Endodermal cell (in vitro differentiated cells): ENCODE data around the gene VSIG2. TPM values are rescaled to one million over a fixed set of nuclear protein-coding genes. Genes with fewer than 3 reads are reported as not detected.

Source experiments
- DNase-seq: peaks from one replicate; pipeline ENCODE4 v3.0.0-alpha.2; 2017
- H3K27ac ChIP-seq: 2 replicates; pipeline ENCODE4 v1.5.1; 2013; ENCODE audit warnings: mild to moderate bottlenecking, low read depth, low read length, moderate library complexity
- H3K27me3 ChIP-seq: 2 replicates; pipeline ENCODE4 v1.6.1; 2013; ENCODE audit warnings: mild to moderate bottlenecking, low read length, moderate library complexity; ENCODE audit not compliant: insufficient read depth, control insufficient read depth, poor library complexity, severe bottlenecking
- H3K36me3 ChIP-seq: 2 replicates; pipeline ENCODE4 v1.7.0; 2013; ENCODE audit warnings: mild to moderate bottlenecking, low read length, moderate library complexity; ENCODE audit not compliant: control insufficient read depth, insufficient read depth
- H3K4me1 ChIP-seq: one replicate; pipeline ENCODE4 v1.7.0; 2013; ENCODE audit warnings: low read length; ENCODE audit not compliant: control insufficient read depth, insufficient read depth
- H3K4me3 ChIP-seq: 2 replicates; pipeline ENCODE4 v1.5.1; 2013; ENCODE audit warnings: mild to moderate bottlenecking, low read length, moderate library complexity
- H3K9ac ChIP-seq: 2 replicates; pipeline ENCODE4 v1.6.1; 2013; ENCODE audit warnings: mild to moderate bottlenecking, low read length, moderate library complexity; ENCODE audit not compliant: poor library complexity, severe bottlenecking; ENCODE audit errors: extremely low read depth
- H3K9me3 ChIP-seq: 2 replicates; pipeline ENCODE4 v1.6.1; 2013; ENCODE audit warnings: mild to moderate bottlenecking, low read length, moderate library complexity; ENCODE audit not compliant: control insufficient read depth
- H3K27ac Mint-ChIP-seq: 2 replicates; pipeline ENCODE4 v1.8.0; 2020; ENCODE audit warnings: mixed read lengths
- H3K27me3 Mint-ChIP-seq: 2 replicates; pipeline ENCODE4 v1.8.0; 2021; ENCODE audit warnings: mild to moderate bottlenecking, mixed read lengths; ENCODE audit not compliant: insufficient read depth
- H3K36me3 Mint-ChIP-seq: 2 replicates; pipeline ENCODE4 v1.8.0; 2020; ENCODE audit warnings: low read depth, mixed read lengths
- H3K4me1 Mint-ChIP-seq: 2 replicates; pipeline ENCODE4 v1.8.0; 2020; ENCODE audit warnings: mixed read lengths
- H3K4me3 Mint-ChIP-seq: 2 replicates; pipeline ENCODE4 v1.8.0; 2020; ENCODE audit warnings: mild to moderate bottlenecking, moderate library complexity, mixed read lengths
- H3K9me3 Mint-ChIP-seq: 2 replicates; pipeline ENCODE4 v1.8.0; 2020; ENCODE audit warnings: mild to moderate bottlenecking, mixed read lengths
- CTCF ChIP-seq: fragments of 200-600 bp; sonication (generic); conservative IDR thresholded peaks from 2 replicates; pipeline ENCODE4 v1.5.0; 2021; ENCODE audit warnings: antibody characterized with exemption, mild to moderate bottlenecking
- WGBS, 2 experiments: methylation state at CpG; one replicate each; pipeline versions ENCODE4 v1.1.5 to v1.1.7; 2013; ENCODE audit warnings: missing lambda C conversion rate in 2 of 2, mixed read lengths in 1 of 2; ENCODE audit not compliant: insufficient coverage in 1 of 2, insufficient read length in 1 of 2; 5-methylcytosine and 5-hydroxymethylcytosine counted together
- total RNA-seq, 2 donors: library from RNA; stranded (reverse); fragmentation: NEBNext Ultra II Directional in 1 of 2; extraction: Animal tissue kit (Norgen Biotek cat#: 25700) in 1 of 2; gene quantifications; 2 replicates in 1 of 2; 3 replicates in 1 of 2; pipeline ENCODE4 v1.2.1, GENCODE V29; 2021

Gene VSIG2
- total RNA-seq, 2 donors from 2014 or later = 1.1 to 3.4 TPM

GRCh38 chr11:124761301-124762104, 9.4 kb upstream of the VSIG2 start:
- peak overlapping the region; percentile 81 for H3K4me3 ChIP-seq
- H3K27me3 ChIP-seq = peaks cover 64% of the 10 kb centered on the region
- H3K27ac ChIP-seq = no peak overlapping the region
- Mint-ChIP-seq H3K36me3 (peaks cover 8% of the 10 kb centered on the region), H3K4me1 (peaks cover 15% of the 10 kb centered on the region), H3K9me3 (no peaks in the 10 kb centered on the region), H3K27ac (no peak overlapping the region), H3K4me3 (peak overlapping the region; percentile 62), H3K27me3 (peaks cover 60% of the 10 kb centered on the region)
- peak; percentile 45 for TF ChIP-seq CTCF
- WGBS, 2 experiments = 10 to 14% methylated on average over 10 to 24 of the region's 25 CpGs
- H3K9me3 ChIP-seq = no peaks in the 10 kb centered on the region
- peak; percentile 60 for DNase-seq
- no peak overlapping the region for H3K9ac ChIP-seq
- H3K4me1 ChIP-seq = no peaks in the 10 kb centered on the region
- peaks cover 17% of the 10 kb centered on the region for H3K36me3 ChIP-seq

DNA sequence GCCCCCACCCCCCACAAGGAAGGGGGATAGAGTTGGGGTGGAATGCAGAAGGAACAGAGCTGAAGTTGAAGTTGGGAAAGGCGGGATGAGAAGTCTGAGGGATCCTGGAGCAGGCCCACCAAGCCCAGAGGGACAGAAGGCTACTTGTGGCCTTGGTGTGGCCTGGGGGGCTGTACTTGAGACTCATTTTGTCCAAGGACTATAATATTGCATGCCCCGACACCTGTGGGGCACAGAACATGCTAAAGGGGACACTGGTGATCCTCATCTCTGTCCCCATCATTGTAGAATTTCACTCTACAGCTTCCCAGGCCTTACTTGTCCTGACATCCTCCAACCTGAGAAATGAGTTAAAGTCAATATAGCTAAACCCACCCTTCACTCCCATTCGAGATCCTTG, 8.8 kb upstream of the VSIG2 start:
- H3K27ac Mint-ChIP-seq = no peak overlapping the region
- peak; percentile 44 for DNase-seq

DNA sequence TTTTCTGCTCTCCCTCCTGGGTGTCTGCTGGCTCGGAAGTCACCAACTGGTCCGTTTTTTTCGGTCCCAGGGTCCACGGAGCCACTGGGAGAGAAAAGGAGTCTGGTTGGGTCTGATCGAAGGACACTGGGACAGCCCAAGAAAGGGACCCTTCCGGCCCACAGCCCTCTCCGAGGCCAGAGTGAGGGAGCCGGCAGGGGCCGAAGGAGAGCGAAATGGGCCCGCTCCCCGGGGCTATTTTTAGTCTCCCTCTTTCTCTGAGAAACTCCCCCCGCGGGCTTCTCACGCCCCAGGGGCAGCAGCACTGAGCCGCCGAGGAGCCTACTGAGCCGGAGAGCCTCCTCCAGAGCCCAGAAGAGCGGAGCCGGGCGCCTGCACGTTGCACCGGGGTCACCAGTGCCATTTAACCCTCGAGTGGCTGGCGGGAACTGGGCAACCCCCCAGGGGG, 8.2 kb upstream of the VSIG2 start:
- Histone ChIP-seq H3K27me3 (peaks cover 77% of the 10 kb centered on the region), H3K4me3 (no peak overlapping the region), H3K9ac (no peak overlapping the region), H3K36me3 (peaks cover 12% of the 10 kb centered on the region), H3K27ac (no peak overlapping the region), H3K9me3 (no peaks in the 10 kb centered on the region), H3K4me1 (no peaks in the 10 kb centered on the region)
- Mint-ChIP-seq H3K4me3 (peak overlapping the region; percentile 62), H3K9me3 (no peaks in the 10 kb centered on the region), H3K36me3 (peaks cover 2% of the 10 kb centered on the region), H3K27ac (no peak overlapping the region), H3K27me3 (peaks cover 69% of the 10 kb centered on the region), H3K4me1 (peaks cover 15% of the 10 kb centered on the region)
- TF ChIP-seq CTCF = no peak
- DNase-seq = no peak
- WGBS, 2 experiments = 12 to 28% methylated on average over 11 to 25 of the region's 25 CpGs

More for the DNA sequence above, 8.8 kb upstream of the VSIG2 start:
- 55 to 80% methylated on average over 2 to 3 of the region's 3 CpGs for WGBS, 2 experiments
- TF ChIP-seq CTCF = no peak
- Histone ChIP-seq H3K9ac (no peak overlapping the region), H3K27me3 (peaks cover 71% of the 10 kb centered on the region), H3K36me3 (peaks cover 12% of the 10 kb centered on the region), H3K9me3 (no peaks in the 10 kb centered on the region), H3K4me3 (no peak overlapping the region), H3K27ac (no peak overlapping the region), H3K4me1 (no peaks in the 10 kb centered on the region)
- Mint-ChIP-seq H3K27me3 (peaks cover 67% of the 10 kb centered on the region), H3K4me3 (peak overlapping the region; percentile 62), H3K9me3 (no peaks in the 10 kb centered on the region), H3K4me1 (peaks cover 15% of the 10 kb centered on the region), H3K36me3 (peaks cover 5% of the 10 kb centered on the region)
